Glomerular endothelial cell (primary cell): ENCODE data around the gene UTF1. TPM values are rescaled to one million over a fixed set of nuclear protein-coding genes. Genes with fewer than 3 reads are reported as not detected.
"Not testable (repeated sequence)": the region's sequence is repeated elsewhere in the genome, so short reads cannot be mapped to it uniquely, and the experiment has no call there.

Experiments
- DNase-seq: peaks from one replicate; pipeline ENCODE4 v3.0.0-alpha.2; 2011; ENCODE audit warnings: low read depth, low spot score; ENCODE audit errors: extremely low read depth
- total RNA-seq: library from RNA; depleted of rRNA; stranded (reverse); fragments of >200 nt; gene quantifications from 2 replicates; pipeline ENCODE4 v1.2.3, GENCODE V29; 2015

The UTF1 gene
- total RNA-seq, 1 donor from 2014 or later, result not detected

- no peak for DNase-seq
Observed at GRCh38 chr10:133208466-133208865, 21.6 kb upstream of the UTF1 start.

DNA sequence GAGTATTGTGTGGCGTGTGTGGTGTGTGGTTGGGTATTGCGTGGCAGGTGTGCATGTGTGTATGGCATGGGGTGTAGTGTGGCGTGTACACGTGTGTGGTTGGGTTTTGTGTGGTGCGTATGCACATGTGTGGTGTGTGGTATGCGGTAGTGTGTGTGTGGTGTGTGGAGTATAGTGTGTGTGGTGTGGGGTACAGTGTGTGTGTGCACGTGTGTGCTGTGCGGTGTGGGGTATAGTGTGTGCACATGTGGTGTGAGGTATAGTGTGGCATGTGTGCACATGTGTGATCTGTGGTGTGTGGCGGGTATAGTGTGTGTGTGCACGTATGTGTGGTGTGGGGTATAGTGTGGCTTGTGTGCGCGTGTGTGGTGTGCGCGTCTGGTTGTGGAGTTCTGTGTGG, 20.9 kb upstream of the UTF1 start:
- DNase-seq, result no peak

- DNase-seq, result no peak
Observed at GRCh38 chr10:133209641-133210040, 20.4 kb upstream of the UTF1 start.

GRCh38 chr10:133210398-133211140, 19.4 kb upstream of the UTF1 start:
- no peak for DNase-seq

DNA sequence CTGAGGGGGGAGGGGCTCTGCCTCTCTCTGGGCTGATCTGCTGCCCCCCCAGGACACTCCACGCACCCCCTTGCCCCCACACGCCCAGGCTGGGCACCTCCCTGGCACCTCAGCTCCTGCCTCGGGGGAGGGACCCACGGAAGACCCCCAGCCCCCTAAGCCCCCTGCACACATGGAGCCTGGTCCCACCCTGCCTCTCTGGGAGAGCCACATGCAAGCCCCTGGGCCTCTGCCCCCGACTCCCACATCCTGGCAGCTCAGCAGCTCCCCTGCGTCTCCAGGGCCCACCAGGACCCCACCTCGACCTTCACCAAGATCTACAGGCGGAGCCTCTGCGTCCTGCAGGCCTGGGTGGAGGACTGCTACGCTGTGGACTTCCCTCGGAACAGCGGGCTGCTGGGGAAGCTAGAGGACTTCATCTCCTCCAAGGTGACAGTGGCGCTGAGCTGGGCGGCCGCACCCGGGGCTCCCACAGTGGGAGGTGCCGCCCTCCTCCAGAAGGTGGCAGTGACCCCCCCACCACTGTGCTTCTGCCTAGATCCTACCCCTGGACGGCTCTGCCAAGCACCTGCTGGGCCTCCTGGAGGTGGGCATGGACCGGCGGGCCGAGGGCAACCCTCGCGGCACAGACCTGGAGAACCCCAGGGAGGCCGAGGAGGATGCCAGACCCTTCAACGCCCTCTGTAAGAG, 18.7 kb upstream of the UTF1 start:
- DNase-seq, result no peak

DNA sequence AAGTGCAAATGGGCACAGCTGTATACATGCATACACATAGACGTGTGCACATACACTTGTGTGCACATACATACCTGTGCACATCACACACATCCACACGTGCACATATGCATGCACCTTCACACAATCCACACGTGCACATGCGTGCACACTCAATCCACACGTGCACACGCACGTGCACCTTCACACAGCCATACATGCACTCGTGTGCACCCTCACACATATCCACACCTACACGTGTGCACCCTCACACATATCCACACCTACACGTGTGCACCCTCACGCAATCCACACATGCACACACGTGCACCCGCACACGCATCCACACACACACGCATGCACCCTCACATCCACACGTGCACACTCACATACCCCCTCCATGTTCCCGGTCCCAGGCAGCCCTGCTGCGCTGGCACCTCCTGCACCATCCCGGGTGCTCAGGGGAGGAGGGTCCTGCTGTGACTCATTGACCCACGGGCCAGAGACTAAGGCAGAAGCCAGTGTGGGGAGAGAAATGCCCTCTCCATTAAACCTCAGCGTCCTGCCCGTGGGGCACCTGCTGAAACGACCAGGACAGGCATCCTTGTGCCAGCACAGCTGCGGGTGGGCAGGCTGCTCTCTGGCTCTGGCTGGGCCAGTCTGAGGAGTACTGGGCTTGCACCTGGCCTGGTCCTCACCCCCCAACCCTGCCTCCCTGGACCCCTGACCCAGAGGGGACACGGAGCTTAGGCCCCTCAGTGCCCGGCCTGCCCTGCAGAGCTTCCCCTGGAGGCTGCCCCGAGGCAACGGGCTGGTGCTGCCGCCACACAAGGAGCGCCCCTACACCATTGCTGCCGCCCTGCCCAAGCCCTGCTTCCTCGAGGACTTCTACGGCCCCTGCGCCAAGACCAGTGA, 17.8 kb upstream of the UTF1 start:
- DNase-seq, result no peak

DNA sequence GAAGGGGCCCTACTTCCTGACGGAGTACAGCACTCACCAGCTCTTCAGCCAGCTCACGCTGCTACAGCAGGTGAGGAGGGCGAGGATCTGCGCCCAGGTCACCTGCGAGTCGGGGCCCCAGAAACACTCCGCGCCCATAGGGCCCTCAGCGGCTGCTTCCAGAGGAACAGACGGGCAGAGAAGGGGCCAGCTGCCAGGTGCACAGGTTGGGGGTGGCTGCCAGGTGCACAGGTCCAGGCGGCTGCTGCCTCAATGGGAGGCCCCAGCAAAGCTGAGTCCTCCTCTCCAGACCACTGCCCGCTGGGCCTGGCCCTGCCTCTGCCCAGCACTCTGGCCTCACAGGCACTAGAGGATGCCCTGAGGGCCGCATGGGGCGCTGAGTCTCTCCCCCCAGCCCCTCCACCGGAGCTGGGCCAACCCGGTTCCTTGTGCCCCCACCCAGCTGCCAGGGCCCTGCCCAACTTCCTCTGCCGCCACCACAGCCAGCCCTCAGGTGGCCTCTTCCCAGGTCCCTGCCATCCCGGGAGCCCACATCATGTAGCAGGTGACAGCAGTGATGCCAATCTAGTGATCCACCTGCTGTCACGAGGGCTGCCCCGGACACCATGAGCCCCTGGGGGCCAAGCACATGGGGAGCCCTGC, 17.0 kb upstream of the UTF1 start:
- no peak for DNase-seq

GRCh38 chr10:133213641-133214467, 16.2 kb upstream of the UTF1 start:
- DNase-seq, result no peak

DNA sequence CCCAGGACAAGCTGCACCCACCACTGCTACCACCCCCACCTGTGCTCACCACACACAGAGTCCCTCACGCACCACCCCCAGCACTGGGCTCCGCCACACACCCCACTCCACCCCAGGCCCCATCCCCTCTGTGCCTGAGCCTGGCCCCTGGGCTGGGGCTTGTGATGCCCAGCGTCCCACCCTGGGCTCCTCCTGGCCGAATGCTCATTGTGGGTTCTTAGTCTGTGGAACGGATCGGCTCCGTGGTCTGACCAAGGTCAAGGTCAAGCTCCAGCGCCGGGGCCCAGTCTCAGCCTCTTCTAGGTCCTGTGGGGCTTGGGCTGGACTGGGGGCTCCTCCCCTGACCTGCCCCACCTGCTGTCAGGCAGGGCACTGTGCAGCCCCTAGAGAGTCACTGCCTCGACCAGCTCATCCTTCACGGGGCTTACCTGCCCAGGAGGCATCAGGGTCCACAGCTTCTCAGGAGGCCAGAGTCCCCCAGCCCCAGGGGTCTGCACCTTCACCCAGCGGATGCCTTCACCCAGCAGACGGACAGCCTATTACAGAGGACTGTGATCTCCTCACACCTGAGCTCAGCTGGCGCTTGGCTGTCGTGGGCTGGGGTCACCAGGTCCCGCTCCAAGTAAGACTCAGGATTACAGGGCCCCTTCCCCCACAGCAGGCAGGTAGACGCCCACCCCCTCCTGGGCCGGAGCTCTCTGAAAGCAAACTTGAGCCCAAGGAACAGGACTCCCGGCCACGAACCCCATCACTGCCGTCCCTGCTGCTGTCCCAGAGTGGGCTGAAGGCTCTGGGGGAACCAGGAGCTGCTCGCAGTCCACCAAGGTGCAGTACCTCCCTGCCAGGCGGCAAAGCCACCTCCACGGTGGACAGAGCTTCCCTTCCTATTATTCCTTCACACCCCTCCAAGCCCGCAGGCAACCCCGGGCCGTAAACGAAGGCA, 15.3 kb upstream of the UTF1 start:
- DNase-seq, result no peak

- DNase-seq, result no peak
Observed at GRCh38 chr10:133215586-133215985, 14.4 kb upstream of the UTF1 start.

GRCh38 chr10:133216776-133217175, 13.2 kb upstream of the UTF1 start:
- no peak for DNase-seq

- no peak for DNase-seq
Observed at GRCh38 chr10:133217800-133218589, 12.0 kb upstream of the UTF1 start.

GRCh38 chr10:133218891-133219290, 11.1 kb upstream of the UTF1 start:
- DNase-seq, result no peak

- DNase-seq, result no peak
Observed at GRCh38 chr10:133219782-133220181, 10.2 kb upstream of the UTF1 start.

GRCh38 chr10:133221331-133221730, 8.7 kb upstream of the UTF1 start:
- DNase-seq, result no peak

DNA sequence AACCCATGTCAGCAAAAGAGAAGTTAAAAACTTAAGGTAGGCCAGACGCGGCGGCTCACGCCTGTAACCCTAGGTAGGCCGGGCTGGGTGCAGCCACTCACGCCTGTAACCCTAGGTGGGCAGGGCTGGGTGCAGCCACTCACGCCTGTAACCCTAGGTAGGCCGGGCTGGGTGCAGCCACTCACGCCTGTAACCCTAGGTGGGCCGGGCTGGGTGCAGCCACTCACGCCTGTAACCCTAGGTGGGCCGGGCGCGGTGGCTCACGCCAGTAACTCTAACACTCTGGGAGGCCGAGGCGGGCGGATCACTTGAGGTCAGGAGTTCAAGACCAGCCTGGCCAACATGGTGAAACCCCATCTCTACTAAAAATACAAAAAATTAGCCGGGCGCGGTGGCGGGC, 8.3 kb upstream of the UTF1 start:
- not testable (repeated sequence) for DNase-seq

DNA sequence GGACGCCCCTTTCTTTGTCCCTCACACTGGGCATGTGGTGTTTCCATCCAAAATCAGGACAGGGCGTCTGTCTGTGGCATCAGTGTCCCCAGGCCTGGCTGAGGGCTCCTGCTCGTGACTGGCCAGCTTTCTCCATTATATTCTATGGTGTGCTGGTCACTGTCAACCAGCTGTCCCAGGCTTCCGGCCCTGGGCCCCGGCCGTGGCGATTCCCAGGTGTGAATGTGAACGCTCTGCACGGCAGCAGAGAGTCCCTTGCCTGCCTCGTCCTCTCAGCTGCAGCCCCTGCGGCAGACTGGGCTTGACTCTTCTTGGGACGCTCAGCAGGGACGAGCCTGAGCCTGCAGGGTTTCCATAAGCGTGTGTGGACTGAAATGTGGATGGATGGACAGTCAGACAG, 5.9 kb upstream of the UTF1 start:
- no peak for DNase-seq

DNA sequence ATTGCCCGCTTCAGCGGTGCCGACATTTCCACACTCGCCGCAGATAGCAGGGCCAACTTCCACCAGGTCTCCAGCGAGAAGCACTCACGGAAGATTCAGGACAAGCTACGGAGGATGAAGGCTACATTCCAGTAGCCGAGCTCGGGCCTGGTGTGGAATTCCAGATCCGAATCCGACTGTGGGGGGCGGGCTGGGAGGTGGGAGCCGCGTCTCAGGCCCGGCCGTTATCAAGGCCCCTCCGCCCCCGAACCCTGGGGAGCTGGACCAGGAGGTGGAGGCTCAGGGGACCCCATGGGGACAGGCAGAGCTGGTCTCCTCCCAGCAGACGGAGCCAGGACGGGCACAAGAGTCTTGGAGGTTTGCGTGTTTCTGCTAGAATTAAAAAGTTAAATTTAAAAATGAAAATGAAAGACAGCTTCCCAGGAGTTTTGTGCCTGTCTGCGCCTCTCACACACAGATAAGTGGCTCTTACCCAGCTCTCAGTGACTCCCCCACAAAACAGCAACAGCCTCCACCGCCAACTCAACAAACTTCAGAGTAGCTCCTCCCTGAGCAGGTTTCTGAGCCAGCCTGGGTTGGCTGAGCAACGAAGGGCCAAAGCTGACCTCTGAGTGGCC, 5.2 kb upstream of the UTF1 start:
- no peak for DNase-seq
